Activated T-cell treated with anti-CD3 and anti-CD28 coated beads for 24 hours (primary cell): ENCODE results near the gene NMNAT3.

Source experiments
- DNase-seq: peaks from one replicate; pipeline ENCODE4 v3.0.0-alpha.2; 2020; ENCODE audit warnings: low read depth

The NMNAT3 gene

DNA sequence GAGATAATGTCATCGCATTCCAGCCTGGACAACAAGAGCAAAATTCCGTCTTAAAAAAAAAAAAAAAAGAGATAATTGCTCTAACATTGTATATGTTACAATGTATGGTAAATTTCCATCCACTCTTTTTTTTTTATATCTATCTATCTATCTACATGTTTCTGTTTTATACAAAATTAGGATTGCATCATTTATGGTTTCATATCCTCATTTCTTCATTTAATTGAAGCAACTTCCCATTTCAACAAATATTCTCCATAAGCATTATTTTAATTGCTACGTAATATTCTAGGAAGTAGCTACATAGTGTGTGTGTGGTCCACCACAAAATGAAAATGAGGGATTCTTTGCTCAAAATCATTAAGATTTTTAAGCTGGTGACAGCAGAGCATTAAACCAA, 156.6 kb downstream of the NMNAT3 start:
- DNase-seq, result no peak

DNA sequence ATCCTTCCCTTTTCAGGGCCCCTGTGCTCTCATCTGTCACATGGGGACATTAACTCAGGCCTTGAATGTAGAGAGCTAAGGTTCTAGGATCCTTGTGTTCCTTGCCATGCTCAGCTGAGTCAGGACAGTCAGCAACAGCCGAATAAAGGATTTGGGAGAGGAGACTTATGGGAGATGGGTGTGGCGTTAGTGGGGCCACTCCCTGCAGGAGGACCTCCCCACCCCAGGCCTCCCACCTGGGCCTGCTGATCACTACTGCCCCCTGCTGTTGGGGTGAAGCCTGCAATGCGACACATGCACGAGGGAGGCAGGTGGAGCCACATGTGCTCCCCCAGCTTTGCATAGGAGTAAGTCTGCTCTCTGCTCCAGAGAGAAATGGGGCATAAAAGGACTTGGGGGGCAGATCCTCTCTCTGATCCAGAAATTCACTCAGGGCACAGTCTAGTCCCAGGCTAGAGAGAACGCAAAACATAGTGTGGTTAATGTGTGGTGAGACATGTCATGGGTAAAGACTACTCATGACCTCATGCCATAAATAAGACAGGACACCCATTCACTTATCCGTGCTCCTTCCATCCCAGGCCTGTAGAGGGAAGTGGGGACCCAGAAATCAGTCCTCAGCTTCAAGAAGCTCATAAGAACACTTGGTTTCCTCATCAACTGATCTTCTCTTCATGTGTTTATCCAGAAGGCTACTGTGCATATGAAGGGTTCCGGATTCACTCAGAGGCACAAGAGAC, 157.6 kb downstream of the NMNAT3 start:
- DNase-seq, result no peak

DNA sequence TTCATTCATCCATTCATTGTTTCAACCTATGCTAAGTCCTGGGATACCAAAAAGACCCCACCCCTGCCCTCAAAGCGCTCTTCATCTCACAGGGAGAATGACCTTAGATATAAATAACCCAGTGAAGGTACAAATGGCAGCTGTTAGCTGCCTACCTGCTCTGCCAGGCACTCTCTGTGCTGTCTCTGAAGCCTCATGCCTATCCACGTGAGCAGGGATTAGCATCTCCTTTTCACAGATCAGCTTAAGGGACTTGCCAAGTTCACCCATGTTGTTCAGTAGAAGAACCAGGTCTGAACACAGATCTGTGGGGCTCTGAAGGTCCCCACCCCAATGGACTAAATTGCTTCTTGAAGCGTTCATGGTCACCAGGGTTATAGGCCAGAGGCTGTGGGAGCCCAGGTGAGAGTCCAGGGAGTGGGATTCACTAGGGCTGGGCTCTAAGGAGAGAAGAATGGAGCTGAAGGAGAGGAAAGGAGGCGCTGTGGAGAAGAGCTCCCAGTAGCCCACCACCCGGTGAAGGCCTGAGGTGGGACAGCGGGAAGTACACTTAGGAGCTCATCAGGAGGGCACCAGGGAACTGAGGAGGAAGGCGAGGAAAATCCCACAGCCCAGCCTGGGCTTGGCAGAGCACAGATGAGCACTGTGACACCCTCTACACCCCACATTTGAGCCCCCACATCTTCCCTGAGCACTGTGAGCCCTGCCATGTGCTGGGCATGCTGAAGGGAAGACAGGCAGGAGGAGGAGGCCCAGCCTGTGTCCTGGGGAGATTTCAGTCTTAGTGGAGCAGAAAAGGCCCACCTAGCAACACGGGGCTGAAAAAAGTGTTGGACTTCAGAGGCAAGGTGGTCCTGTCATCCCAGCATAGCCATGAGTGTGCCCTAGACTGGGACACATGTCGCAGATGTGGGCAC, 158.6 kb downstream of the NMNAT3 start:
- no peak for DNase-seq

DNA sequence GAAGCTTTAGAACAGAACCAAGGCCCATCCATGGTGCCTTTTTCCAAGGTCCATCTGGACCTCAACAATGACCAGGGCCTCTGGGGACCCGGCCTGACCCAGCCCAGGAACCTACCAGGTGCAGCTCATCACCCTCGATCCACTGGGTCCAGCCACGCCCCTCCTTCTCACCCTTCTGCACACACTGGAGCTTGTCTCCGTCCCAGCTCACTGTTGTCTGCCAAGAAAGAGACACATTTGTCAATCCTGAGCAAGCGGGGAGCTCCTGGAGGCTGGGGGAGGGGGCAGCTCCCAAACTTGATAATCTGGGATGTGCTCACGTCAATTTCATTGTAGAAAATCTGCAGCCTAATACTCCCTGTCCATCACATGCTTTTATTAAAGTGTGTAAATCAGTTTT, 159.5 kb downstream of the NMNAT3 start:
- DNase-seq, result no peak

DNA sequence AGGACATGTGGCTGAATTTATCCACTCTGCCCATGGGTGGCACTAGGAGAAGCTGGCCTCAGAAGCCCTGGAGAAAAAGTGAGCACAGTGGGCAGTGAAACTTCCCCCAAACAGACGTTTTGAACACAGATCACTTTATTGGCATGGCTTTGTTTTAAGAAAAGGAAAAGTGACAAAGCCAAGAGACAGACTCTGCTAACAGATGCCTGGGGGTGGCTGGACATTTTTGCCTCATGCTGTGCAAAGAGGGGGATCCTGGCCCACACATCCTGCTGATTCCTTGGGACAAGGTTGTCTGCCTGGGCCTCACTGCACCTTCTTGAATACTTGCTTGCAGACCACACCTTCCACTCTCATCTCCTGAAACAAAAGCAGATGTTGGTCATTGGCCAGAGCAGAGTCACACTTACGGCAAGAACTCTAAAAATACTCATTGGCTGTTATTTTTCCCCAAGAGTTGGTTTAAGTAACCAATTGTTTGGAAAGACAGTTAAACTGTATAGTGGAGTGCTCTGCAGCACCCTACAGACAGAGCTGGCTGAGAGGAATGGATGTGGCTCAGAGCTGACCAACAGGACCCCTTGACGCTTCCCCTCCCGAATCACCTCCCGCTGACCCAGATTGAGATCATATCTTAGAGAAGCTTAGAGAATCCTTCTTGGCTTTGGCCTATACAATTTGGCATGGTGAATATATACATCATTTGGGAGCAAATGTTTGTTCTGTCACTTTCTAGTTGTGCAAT, 160.3 kb downstream of the NMNAT3 start:
- DNase-seq, result no peak

DNA sequence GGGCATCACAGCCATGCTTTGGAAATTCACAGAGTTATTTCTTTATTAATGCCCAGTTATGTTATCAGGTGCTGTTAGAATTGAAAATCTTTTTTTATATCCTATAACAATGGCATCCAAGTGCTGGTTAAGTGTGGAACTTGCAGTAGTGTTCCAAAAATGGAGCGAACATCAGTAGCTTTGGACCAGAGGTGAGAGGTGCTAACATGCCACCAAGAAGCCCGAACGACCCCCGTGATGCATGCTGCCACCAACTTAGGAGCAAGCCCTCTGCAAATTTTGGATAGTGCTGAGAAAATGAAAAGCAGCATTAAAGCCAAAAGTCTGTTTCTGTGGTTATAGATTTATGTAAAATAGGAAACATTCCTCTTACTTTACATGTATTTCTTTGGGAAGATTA, 163.0 kb downstream of the NMNAT3 start:
- no peak for DNase-seq
